Measurements from ENCODE around the gene SPATA20.

DNA sequence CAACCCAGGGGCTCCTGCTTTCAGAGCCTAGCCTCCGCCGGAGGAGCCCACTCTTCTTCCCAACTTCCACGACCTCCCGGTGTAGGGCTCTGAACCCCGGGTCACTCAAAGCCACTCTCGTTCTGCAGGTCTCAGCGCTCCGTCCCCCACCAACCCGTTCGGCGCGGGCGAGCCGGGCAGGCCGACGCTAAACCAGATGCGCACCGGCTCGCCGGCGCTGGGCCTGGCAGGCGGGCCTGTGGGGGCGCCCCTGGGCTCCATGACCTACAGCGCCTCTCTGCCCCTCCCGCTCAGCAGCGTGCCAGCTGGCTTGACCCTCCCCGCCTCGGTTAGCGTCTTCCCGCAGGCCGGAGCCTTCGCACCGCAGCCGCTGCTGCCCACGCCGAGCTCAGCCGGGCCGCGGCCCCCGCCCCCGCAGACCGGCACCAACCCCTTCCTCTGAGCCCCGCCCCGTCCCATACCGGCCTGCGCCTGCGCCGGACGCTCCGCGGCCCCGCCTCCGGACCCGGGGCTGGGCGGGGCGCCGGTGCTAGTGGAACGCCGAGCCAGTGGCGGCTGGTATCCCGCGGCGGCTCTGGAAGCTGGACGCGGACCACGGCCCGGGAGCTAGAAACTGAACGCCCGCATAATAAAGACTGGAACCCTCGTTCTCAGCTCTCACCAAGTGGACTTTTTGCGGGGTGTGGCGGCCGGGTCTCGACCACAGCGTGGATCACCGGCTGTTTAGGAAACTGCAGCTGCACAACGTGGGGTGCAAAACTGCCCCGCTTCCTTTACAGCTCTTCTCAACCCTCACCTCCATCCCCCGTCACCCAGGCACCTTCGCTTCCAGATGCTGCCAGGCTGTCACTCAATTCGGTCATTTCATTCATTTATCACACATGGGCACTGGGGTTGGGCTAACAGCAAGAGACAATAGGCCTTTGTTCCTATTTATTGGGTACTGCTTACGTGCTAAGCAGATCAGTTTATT lies 5.0 kb upstream of the SPATA20 start:
- TF ChIP-seq, protein P1, sequence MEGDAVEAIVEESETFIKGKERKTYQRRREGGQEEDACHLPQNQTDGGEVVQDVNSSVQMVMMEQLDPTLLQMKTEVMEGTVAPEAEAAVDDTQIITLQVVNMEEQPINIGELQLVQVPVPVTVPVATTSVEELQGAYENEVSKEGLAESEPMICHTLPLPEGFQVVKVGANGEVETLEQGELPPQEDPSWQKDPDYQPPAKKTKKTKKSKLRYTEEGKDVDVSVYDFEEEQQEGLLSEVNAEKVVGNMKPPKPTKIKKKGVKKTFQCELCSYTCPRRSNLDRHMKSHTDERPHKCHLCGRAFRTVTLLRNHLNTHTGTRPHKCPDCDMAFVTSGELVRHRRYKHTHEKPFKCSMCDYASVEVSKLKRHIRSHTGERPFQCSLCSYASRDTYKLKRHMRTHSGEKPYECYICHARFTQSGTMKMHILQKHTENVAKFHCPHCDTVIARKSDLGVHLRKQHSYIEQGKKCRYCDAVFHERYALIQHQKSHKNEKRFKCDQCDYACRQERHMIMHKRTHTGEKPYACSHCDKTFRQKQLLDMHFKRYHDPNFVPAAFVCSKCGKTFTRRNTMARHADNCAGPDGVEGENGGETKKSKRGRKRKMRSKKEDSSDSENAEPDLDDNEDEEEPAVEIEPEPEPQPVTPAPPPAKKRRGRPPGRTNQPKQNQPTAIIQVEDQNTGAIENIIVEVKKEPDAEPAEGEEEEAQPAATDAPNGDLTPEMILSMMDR (IDR thresholded peaks at IDR 0.05) = peak in 3 of 5 experiments; percentile 7 to 16 (median 10)
- TF ChIP-seq POLR2AphosphoS5 (IDR thresholded peaks at IDR 0.05) (peak; percentile 24 to 71 (median 63)), EP300 (IDR thresholded peaks at IDR 0.05; ENCODE audit: low read depth) (no peak), POLR2A (IDR thresholded peaks at IDR 0.05) (peak; percentile 64)
